Measurements from ENCODE around the gene PTMA.

Gene PTMA

DNA sequence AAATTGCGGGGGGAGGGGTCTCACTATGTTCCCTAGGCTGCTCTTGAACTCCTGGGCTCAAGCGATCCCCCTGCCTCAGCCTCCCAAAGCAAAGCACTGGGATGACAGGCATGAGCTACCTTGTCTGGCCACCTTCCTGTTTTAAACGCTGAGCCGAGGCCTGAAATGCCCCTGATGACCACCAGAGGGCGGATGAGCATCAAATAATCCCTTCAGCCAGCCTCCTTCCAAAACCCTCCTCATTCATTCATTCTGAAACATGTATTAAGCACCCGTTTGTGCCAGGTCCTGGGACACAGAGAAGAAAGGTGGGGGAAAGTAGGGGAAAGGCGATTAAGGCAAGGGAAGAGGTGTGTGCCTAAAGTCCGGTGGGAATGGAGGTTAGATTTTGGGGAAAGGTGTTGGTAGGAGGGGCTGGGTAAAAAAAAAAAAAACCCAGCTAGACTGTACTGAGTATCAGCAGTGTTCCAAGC is 30.7 kb upstream of the PTMA start:
- peak; percentile 88 for DNase-seq

DNA sequence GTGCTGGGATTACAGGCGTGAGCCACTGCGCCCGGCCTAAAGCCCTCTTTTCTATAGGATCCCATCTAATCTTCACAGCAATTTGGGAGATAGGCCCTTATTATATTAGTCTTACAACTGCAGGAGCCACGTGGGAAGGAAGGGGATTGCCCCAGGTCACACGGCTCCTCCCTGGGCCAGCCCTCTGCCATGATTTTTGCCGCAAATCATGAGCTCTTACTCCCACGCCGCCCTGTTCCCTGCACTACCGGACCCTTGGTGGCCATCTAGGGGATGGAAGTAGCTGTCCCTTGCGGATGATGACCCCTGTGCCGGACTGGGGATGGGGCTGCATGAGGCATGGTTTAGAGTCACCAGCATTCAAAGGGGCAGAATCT is 28.4 kb upstream of the PTMA start:
- no peak for DNase-seq

DNA sequence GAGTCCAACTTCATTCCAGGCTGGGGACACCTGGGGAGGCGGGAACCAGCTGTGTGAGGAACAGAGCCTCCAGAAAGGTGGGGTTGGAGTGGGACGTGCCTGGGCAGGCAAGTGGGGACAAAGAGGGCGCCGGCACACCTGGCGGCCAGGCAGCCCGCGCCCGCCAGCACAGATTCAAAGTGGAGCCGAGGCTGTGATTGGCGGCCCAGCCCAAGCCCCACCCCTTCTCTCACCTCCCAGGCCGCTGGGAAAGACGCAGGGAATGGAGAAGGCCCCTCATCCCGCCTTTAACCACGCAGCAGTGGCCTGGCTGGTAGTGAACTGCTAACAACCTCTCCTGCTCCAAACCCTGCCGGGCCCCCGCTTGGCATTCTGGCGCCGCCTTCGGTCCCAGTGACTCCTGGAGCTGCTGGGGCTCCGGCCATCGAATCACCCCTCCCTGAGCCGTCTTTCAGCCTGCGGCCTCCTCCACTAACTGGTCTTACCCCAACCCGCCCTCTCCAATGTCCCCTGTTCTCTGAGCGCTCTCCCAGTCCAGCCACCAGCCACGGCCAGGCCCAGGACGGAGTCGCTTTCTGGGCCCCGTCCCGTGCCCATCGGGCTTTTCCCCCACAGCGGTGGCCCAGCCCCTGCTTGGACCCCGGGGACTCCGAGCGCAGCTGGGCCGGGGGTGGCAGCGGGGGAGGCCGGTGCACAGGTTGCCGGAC is 27.9 kb upstream of the PTMA start:
- DNase-seq: no peak

DNA sequence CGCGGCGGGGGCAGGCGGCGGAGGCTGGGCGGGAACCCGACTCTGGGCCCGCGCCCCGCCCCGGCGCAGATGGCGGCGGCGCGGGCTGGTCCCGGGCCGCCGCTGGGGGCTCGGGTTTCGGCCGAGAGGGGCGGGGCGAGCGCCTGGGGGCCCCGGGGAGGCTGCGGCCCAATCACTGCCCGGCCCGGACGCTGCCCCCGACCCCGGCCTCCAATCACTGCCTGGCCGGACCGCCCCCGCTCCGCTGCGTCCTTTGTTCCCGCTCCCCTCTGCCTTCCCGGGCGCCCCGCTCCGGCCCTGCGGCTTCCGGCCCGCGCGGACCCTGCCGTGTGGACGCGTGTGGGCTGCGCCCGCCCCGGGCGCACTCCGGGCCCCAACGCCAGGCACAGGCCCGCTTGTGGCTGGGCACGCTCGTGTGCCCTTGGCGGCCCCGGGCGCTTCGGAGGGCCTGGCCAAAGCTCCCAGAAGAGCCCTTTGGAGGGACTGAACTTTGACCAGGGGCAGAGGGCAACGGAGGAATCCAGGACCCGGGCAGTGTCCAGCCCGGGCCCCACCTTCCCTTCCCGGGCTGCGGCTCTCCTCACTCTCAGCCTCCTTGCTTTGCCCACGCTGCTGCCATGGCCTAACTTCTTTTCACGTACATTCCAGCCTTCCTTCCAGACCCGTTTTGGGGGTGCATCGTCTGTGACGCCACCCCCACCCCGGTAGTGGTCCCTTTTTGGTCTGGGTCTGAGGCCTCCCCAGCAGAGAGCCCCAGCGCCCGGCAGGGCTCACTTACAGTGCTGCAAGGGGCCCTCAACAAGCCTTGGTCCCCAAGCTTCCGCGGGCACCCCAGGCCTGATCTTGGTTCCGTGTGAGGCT is 27.1 kb upstream of the PTMA start:
- DNase-seq: no peak

DNA sequence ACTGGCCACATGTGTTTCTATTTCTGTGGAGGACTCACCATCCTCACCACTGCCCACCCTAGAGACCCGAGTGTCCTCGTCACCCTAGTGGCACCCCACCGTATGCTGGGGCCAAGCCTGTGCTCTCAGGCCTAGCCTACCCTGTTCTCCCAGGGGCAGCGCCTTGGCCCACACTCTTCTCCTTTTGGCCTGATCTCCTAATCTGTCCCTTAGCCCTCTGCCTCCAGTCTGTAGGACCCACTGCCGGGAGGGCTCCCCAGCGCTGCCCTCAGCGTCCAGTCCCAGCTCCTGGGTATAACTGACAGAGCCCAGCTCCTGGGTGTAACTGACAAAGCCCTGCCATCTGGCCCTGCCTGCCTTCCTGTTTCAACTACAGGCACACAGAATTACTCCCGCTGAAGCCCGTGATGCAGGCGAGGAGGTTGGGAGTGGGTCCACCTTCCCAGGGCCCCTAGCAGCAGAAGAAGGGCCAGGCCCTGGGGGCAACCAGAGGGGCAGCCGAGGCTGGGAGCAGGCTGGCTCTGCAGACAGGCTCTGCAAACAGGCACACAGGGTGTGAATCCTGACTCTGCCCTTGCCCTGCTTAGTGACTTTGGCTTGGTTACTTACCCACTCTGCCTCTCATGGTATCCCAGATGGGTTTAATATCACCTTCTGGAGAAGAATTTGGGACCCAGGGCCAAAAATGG is 25.6 kb upstream of the PTMA start:
- DNase-seq: no peak

DNA sequence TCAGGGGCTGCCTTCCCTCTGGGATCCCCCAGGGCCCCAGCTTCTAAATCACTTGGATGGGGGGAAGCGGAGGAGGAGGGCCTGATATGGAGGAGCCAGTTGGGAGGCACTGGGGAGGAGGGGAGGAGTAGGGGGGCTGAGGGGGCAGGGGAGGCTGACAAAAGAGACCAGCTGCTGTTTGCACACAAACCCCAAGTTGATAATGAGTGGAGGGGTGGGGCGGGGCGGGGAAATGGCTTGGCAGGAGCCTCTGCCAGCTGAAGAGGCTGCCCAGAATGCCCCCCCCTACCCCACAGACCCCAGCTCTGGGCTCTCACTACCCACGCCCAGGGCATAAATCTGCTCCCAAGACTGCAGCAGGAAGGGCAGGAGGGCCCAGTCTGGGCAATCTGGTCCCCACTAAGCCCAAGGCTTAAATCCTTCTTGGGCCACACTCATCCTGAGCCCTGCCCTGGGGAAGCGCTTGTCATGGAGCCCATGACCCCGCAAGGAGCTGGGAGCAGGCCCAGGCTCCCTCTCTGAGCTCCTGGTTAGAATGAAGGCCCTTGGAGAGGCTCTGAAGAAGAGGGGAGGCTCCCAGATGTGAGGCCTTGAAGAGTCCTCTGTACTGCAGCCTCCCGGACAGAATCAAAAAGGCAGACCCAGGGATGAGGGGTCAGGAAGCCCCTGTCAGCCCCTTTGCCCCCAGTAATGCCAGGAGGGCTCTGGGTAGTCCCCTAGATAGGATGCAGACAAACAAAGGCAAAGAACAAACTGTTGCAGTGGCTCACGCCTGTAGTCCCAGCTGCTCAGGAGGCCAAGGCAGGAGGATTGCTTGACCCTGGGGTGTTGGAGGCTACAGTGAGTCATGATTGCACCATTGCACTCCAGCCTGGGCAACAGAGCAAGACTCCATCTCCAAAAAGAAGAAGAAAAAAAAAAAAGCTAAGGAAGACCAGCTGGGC is 24.8 kb upstream of the PTMA start:
- DNase-seq: no peak

DNA sequence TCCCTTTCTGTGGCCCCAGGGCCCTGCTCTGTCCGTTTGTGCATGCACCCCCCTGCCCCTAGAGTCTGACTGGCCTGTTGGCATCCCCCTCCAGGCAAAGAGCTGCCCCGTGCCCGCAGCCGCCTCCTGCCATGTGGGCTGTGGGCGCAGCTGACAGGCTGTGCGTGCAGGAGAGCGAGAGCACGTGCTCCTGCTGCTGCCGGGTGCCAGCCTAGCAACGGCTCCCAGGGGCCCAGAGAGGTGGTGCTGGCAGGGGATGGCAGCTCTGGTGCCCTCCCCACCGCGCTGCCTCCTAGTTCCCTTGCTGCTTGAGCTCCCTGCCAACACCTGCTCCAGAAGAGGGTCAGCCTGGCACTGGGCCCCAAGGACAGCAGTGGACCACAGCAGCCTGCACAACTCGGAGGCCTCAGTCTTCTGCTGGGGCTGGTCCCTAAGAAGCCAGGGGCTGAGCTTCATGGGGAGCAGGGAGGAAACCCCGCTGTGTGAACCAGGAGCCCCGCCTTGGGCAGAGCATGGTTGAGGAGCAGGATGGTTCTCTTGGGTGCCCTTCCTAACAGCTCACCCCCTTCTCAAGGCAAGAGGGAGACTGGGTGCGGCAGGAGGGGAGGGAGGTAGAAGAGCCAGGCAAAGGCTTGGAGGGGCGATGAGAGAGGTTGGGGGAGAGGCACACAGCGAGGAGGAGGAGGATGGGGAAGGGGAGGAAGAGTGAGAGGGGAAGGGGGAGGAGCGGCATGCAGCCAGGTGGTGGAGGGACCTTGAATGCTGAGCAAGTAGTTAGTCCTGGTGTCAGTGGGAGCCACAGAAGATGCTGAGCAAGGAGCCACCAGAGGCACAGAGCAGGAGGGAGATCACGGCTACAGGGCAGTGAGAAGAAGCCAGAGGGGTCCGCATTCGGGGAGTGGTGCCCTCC is 23.8 kb upstream of the PTMA start:
- DNase-seq: no peak

DNA sequence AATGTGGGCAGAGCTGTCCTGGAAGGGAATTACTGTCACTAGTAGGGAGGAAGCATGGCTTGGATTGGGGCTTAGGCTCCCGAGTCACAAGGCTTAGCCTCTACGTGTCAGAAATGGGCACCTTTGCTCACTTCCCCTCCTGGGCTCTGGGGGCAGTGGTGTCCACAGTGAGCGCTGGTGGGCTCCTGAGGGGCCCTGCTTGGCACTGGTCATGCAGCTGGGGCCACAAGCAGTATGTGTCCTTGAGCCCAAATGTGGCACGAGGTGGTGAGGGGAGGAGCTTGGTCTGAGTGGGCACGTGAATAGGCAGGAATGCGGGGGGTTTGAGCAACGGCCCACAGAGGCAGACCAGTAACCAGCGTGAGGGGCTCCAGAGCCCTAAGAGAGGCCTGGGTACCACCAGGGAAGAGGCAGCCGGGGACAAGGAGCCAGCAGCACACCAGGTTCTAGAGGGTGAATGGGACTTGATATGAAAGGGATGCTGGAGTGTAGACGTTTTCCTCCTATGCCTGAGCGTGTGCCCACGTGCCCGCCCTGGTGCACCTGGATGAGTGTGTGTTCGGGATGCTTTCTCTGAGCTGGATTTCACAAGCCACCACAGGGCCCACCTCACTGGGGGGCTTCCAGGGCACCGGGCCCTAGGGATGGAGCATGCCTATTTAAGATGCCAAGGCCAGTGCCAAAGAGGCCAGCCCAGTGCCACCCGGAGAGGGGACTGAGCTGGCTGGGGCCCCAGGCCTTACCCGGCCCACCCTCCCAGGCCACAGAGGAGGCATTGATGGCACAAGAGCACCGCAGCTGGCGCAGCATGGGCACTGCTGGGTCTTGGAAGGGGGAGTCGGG is 22.8 kb upstream of the PTMA start:
- DNase-seq: no peak

DNA sequence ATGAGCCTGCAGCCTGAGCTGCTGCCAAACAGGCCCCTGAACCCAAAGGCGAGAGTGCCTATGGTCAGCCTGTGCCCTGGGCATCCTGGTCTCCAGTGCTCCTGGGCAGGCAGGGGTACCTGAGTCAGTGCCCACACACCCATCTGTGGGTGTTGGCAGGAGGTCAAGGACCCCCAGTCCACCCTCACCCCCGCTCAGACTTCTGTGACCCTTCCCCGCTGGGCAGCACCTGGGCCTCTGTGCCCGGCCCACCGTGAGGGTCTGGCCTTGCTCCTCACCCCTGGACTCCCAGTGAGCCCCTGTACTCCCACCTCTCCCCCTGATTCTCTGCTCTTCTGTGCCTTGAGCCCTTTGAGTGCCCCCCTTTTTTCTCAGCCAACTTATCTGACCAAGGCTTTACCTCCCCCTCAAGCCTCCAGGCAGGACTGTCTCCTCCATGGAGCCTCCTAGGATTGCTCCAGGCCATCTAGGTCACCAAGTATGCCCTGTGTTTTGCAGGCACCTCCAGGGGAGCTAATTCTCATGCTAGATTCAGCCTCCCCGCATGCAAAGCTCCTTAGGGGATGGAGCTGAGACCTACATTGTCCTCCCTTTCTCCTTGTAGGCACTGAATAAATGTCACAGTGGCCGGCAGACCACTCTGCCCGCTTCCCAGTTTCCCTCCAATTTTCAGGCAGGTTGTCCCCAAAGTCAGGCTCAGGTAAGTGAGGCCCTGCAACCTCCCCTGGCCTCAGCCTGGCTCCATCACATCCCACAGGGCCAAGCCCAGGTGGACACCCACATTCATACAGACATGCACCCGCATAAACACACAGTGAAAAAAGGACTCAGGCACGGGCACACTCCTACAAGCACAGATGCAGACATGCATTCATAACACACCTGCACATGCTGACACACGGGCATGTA is 21.9 kb upstream of the PTMA start:
- DNase-seq: no peak

DNA sequence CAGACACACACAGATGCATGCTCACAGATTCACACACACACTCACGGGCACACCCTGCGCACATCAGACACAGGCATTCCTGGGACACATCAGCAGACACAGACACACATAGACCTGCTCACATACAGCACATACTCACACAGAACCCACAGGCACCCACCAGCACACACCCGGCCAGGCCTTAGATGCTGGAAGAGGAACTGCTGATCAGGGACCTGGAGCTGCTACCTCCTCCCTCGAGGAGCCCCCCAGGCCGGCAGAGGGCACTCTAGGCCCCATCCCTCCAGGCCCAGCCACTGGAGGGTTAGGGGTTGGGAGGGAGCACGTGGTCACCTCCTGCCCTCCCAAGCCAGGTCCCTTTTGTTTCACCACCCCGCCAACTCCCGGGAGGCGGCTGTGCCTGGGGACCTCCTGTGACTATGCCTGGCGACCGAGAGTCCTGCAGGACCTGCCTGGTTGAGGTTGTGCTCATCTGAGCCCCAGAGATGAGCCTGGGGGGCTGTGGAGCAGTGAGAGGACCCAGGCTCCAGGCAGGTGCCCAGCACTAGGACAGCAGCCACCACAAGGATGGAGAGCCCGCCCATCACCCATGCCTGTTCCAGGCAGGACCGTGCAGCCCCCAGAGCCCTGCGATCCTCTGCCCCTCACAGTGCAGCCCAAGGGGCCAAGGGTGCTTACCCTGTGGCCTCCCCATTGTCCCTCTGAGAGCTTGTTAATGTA is 21.0 kb upstream of the PTMA start:
- DNase-seq: peak; percentile 82

DNA sequence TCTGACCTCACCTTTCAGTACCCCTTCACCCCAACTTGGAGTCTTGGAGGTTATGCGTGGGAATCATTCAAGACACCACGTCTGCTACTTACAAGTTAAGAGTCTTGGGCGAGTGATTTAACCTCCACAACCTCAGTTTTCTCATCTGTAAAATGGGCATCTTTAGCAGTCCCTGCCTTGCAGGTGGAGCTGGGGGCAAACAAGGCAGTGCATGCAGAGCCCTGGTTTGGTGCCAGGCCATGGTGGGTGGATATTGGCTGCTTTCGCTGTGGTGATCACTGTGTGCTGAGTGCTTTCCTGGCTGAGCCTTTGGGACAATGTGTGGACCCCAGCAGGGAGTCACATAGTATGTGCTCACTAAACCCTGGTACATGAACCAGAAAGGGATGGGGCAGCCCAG is 20.4 kb upstream of the PTMA start:
- DNase-seq: no peak

DNA sequence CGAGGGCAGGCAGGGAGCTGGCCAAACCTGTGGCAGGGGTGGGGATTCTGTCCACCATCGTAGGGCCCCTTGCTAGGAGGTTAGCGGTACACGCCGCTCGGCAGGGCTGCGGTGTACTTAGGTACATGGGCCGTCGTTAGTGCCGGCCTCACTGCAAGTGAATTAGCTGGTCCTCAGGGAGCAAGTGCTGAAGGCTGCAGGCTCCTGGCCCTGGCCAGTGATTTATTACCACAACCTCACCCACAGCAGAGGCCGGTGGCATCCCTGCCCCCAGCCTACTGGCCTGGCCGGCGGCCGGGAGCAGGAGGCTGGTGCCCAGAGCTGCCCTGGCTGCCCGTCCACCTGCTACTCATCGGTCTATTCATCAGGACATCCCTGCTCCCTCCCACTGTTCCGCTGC is 19.6 kb upstream of the PTMA start:
- no peak for DNase-seq

DNA sequence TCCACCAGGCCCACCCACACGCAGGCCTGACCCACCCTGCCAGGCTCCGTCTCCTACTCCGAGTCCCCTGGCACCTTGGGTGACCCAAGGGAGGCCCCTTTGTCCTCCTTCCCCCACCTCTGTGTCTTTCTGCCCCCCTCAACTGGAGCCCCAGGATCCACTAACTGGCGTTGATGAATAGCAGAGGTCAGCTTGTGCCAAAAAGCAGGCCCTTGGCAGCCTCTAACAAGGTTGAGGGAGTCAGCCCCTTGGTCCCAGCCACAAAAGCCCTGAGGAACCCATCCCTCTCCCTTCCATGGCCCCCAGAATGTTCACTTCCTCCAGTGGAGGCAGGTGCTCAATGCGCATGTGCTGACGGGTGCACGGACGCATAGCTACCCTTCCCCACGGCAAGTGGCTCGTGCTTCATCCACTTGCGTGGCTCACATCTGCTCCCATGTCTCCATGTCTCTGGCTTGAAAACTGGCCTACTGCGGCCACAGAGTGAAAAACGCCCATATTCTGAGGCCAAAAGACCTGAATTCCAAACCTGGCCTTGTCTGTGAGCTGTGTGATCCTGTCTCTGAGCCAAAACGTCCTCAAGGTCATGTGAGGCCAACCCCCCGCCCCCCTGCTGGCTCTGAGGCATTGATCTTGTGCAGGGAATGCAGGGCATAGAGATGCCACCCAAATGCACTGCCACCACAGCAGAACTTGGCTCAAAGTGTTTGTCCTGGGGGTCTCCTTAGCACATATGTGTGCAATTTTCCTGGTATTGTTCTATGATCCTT is 19.0 kb upstream of the PTMA start:
- no peak for DNase-seq

DNA sequence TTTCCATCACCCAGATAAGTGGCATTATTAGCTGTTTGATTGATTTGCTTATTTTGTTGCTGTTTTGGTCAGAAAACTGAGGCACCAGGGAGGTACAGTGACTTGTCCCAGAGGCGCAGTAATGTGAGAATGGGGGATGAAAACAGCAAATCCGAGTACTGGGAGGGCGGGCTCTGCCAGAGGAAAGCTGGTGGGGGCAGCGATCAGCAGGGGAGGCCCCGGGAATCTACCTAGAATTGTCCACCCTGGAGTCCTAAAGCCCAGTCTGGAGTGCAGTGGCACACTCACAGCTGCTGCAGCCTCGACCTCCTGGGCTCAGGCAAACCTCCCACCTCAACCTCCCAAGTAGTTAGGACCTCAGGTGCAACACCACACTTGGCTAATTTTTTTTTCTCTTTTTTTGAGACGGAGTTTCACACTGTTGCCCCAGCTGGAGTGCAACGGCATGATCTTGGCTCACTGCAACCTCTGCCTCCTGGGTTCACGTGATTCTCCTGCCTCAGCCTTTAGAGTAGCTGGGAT is 17.0 kb upstream of the PTMA start:
- no peak for DNase-seq

DNA sequence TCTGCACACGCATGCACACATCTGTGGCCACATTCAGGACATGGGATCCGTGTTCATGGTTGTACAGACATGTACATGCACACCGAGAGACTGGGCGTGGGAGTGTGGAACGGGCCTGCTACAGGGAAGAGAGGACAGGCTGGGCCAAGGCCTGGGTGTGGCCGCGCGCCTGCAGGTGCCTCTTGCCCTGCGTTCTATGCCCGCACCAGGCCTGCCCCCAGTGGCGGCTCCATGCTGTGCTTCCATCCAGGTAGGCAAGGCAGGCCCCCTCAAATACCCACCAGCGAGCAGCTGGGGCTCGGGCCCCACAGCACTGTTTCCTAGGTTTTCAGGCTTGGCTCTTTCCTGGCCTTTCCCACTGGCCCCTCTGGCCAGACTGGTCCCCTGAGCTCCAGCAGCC is 15.5 kb upstream of the PTMA start:
- no peak for DNase-seq

DNA sequence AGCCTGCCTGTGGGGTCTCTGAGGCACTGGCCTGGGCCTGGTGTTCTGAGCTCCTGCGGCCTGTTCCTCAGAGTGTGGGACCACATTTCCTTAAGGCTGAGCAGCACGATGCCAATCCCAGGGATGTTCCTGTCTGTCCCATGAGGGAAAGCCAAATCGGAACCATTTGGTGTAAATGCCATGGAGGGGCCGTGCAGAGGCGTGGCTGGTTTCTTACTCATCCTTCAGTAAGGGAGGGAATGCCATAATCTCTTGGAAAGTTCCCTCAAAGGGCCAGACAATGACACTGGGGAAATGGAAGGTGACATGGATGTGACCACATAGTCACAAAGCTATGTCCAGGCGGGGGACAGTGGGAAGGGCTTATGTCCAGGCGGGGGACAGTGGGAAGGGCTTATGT is 14.4 kb upstream of the PTMA start:
- no peak for DNase-seq

DNA sequence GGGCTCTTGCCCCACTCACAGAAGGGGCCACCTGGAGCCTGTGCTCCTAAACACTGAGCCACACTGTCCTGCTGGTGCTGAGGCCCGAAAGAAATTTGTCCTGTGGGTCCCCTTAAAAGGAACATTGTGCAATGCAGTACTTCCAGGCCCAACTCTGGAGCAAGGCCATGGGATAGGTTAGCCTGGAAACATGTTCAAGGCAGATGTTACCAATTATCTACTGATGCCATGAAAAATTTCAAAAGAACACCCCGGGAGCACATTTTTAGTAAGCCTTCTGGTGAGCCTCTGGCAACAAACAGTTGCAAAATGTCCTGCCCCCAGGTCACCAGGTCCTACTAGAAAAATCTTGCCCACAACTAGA is 12.3 kb upstream of the PTMA start:
- DNase-seq: no peak

DNA sequence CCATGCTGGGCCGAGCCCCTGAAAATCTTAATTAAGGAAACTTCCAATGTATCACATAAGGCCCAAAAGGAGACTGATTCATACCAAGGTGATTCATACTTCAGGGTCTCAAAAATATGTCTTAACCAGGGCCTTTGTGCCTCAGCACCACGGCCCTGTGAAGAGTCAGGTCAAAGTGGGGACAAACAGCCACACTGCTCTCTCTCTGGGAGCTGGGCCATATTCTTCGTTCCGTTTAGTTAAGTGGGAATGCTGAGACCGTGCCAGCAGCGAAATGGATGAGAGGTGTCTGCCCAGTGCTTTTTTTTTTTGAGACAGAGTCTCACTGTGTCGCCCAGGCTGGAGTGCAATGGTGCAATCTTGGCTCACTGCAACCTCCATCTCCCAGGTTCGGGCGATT is 9.3 kb upstream of the PTMA start:
- DNase-seq: no peak
